Hepatic stellate cell (primary cell): Measurements from ENCODE around the gene OR10D3.
"Not testable (repeated sequence)": the region's sequence is repeated elsewhere in the genome, so short reads cannot be mapped to it uniquely, and the experiment has no call there.

Experiments
- DNase-seq: peaks from one replicate; pipeline ENCODE4 v3.0.0; 2011; ENCODE audit warnings: low spot score

Gene OR10D3

DNA sequence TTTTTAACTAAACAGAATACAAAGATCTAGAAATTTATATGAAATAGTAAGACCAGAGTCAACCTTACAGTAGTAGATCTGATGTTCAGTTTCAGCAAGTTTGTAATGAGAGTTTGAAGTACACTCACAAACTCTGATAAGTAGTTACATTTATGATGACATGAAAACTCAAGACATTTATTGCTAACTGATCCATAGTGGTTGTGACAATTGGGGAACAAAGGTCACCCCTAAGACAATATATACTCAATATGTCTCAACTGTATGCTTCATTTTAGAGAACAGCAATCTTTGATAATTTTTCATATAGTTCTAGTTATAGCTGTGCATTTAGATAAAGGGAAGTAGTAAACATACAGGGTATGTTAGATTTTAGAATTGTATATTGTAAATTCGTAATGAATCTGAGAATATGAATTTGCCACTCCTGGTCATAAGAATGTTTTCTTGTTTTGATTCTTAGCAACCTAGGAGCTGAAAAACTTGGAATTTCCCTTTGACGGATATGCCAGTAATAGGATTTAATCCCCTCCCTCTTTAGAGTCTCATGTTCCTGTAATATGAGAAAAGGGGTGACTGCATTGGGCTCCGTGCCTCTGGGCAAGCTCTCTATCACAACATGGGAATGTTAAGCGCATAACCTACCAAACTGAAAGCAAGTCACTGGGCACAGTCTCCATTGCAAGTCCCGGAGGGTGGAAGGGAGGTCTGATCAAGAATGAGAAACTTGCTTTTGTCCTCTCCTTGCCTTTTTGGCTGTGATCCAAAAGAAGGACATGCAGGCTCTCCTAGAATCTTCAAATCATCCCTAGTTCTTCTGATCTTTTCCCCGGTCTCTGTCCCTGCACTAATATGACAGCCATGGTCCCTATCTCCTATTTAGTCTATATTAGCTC lies 11.4 kb downstream of the OR10D3 start:
- DNase-seq = no peak

DNA sequence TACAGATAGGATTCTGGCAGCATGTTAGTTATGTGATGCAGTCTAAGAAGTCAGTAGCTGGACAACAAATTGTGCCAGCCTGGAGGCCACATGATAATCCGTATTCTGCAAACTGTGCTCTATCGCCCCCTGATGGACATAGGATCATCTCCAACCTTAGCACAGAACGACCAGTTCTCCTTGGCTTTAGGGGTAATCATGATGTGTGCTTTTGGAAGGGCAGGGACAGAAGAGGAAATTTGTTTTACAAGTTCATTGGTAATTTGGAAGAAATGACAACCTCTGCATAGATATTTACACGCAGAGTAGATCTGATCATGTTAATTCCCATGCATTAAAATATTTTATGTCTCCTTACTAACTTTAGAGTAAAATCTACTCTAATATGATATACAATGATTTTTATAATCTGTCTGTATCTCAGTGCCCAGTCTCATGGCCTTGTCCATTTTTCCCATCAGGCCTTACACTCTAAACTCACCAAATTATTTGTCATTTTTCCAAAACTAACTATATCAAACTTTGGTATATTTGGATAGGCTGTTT lies 12.1 kb downstream of the OR10D3 start:
- peak; percentile 45 for DNase-seq

DNA sequence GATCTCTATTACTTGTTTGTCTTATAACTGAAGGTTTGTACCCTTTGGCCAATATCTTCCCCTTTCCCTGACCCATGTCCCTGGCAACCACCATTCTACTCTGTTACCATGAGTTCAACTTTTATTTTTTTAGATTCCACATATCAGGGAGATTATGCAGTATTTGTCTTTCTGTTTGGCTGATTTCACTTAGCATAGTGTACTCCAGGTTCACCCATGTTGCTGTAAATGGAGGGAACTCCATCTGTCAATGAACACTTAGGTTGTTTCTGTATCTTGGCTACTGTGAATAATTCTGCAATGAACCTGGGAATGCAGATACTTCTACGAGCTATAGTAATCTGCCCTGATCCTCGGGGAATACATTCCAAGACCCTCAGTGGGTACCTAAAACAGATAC lies 14.9 kb downstream of the OR10D3 start:
- no peak for DNase-seq

DNA sequence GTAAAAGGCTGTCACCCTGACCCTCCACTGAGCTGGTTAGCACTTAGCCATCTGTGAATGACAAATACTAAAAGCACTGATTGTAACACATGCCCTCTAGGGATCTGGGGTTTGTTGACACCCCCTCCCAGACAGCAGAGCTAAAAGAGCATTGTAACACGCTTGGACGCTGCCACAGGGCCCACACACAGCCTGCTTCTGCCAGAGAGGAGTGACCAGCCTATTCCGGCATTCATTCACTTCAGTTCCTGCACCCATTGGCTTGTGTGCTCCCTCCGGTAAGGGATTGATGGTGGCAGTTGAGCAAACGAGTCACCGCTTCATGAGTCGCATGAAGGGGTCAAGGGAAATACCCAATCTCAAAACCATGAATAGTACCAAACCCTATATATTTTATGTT lies 15.8 kb downstream of the OR10D3 start:
- no peak for DNase-seq

DNA sequence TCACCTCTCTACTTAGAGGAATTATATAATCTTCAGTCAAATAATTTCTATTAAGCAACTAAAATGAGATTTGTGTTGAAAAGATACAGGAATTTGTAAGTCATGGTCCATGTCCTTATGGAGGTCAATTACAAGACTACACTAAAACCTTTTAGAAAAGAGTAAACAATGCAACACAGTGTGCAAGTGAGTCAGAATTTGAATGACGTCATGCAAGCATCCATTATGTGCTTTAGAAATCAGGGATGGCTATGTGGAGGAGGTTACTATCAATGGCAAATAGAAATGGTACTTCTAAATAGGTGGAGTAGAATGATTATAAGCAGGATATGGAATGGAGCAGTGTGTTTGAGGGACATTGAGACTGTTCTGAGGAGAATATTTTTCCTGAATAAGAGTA lies 16.6 kb downstream of the OR10D3 start:
- no peak for DNase-seq

DNA sequence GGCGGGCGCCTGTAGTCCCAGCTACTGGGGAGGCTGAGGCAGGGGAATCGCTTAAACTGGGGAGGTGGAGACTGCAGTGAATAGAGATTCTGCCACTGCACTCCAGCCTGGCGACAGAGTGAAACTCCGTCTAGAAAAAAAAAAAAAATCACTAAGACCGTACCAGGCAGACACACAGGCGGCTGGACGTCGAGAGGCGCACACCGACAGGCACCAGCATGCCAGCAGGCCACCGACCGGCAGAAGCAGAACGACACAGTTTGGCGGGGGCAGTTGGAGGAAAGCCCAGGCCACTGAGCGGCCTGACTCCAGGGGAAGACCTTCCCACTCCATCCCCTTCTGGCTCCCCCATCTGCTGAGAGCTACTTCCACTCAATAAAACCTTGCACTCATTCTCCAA lies 17.5 kb downstream of the OR10D3 start:
- no peak for DNase-seq

DNA sequence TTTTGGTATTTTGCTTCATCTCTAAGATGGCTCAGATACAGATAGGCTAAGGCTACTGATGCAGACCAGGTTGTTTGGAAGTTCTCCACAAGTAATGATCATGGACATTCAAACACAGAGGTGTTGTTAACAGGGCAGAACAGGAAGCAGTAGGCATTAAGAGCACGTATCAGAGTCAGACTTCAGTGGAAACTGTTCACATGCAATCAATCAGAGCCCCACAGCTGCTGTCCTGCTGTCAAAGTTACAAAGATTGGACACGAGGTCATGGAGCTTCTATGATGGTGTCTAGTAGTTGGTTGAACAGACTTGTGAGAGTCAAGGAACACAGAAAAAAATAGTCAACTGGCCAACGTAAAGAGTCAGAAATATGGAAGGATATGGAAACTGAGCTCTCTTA lies 19.8 kb downstream of the OR10D3 start:
- DNase-seq = no peak

DNA sequence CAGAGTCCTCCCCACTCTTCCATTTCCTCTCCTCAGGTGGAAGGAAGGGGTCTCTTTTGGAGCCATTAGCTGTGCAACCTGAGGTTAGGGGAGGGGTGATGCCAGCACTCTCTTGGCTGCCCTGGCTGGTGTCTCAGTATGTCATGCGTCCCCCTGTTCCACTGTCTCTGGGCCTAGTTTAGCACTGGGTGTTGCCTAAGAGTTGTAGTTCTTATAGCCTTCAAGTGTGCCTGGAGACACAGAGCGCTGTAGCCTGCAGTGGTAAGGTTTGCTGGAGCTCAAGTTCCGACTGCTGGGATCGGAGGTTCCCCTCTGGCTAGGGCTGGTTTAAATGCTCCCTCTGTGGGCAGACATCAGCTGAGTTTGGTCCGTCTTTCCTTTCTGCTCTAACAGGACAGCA lies 20.9 kb downstream of the OR10D3 start:
- DNase-seq = no peak

DNA sequence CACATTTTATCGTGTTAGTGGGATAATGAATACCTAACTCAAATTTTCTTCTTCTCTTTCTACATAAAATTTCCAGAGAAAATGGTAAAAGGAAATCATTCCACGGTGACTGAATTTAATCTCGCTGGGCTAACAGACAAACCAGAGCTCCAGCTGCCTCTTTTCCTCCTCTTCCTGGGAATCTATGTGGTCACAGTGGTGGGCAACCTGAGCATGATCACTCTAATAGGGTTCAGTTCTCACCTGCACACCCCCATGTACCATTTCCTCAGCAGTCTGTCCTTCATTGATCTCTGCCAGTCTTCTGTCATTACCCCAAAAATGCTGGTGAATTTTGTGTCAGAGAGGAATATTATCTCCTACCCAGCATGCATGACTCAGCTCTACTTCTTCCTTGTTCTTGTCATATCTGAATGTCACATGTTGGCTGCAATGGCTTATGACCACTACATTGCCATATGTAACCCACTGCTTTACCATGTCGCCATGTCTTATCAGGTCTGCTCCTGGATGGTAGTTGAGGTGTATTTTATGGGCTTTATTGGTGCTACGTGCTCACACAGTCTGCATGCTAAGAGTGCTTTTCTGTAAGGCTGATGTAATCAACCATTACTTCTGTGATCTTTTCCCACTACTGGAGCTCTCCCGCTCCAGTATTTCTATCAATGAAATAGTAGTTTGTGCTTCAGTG lies 24.1 kb downstream of the OR10D3 start:
- DNase-seq = no peak

DNA sequence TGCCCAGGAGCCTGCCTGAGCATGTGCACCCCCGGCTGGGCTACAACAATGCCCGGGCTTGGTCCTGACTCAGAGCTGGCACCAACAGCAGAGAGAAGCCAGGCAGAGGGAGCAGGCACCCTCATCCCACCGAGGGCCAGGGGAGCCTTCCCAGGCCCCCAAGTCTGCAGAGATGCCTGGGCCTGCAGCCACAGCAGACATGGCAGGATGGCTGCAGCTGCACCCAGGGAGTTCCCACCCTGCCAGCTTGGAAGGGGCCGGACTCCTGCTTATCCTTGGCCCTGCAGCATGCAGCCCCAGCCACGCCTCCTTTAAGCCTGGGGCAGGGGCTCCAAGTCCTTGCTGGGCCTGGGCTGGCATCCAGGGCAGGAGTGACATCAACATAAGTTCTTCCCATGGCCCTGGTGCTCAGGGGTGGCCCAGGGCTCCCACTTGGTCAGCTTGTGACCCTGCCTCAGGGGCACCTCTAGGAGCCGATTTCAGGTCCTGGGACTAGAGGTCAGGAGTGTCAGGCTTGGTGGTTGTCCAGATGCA lies 26.7 kb downstream of the OR10D3 start:
- no peak for DNase-seq

DNA sequence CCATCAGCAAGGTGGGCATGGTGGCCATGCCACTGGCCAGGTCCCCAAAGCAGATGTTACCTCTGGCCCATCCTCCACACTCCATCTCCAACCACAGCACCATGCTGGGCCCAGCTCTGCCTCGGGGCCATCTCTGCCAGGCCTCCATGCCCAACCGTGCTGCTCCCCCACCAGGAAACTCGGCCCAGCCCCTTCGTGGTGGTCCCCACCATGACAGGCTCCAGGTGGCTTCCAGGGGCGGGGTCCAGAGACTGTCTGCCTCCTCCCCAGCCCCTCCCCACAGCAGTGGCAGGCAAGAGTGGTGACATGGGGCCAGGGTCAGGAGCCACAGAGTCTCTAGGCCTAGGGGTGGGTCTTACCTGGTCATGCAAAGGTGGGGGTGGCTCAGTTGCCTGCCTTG lies 27.3 kb downstream of the OR10D3 start:
- no peak for DNase-seq

DNA sequence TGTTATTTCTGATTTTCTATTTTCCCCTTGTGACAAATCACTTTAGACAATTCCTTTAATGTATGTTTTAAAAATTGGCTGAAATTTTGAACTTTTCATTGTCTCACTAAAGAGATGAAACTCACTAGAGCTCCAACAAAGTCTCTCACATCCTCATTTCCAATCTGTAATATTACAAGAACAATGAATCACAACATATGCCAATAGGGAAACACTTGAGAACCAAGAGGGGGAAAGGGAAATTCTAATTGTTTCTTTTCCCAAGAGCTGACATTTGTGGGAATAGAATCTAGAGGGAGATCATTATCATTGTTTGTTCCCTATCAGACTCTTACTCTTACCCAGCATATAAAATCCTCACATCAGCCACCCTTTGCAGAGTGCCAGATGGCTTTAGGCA lies 28.2 kb downstream of the OR10D3 start:
- no peak for DNase-seq

DNA sequence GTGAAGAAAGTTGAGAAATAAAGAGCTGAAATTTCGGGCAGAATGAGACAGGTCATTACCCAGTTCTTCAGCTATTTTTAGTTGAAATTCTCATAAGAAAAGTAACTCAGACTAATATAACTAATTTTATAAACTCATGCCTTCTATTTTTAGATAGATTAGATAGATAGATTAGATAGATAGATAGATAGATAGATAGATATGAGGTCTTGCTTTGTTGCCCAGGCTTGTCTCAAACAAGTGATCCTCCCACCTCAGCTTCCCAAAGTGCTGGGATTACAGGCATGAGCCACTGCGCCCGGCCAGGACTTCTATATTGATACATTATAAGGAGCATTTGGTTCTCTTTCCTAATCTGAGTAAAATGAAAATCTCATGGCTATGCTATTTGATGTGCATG lies 30.9 kb downstream of the OR10D3 start:
- DNase-seq = no peak

DNA sequence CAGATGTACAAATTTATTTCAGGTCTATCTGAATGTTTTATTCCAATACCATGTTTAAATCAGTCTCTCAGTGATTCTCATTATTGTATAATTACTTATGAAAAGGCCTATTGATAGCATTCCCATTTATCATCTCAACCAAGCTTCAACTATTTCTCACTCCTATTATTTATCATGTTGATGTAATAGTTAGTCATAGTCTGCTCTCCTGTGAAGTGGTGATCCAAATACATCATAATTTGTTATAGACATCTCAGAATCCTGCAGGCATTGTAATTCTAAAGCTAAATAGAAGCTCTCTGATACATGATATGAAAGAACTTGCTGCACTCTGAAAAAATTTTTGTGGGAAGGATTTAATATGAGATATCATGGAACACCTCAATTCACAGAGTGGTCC lies 36.0 kb downstream of the OR10D3 start:
- no peak for DNase-seq

DNA sequence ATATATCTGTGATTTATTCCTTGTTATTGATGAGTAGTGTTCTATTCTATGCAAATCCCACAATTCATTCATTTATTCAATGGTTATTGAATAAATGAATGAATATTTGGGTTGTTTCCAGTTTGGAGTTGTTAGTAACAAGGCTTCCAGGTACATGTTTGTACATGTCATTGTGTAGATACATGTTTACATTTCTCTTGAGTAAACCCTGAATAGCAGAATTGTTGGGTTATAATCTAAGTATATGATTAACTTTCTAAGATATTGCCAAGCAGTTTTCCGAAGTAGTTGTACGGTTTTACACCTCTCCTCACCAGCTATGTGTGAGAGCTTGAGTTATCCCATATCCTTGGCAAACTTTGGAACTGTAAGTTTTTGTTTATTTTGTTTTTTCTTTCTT lies 39.3 kb downstream of the OR10D3 start:
- no peak for DNase-seq

DNA sequence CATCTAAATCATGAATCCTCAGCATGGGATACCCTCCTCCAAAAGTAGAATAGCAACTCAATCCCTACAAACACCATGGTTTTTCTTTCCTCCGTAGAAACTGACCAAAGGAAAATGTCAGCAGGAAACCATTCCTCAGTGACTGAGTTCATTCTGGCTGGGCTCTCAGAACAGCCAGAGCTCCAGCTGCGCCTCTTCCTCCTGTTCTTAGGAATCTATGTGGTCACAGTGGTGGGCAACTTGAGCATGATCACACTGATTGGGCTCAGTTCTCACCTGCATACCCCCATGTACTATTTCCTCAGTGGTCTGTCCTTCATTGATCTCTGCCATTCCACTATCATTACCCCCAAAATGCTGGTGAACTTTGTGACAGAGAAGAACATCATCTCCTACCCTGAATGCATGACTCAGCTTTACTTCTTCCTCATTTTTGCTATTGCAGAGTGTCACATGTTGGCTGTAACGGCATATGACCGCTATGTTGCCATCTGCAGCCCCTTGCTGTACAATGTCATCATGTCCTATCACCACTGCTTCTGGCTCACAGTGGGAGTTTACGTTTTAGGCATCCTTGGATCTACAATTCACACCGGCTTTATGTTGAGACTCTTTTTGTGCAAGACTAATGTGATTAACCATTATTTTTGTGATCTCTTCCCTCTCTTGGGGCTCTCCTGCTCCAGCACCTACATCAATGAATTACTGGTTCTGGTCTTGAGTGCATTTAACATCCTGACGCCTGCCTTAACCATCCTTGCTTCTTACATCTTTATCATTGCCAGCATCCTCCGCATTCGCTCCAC lies 41.7 kb downstream of the OR10D3 start:
- DNase-seq = not testable (repeated sequence)

DNA sequence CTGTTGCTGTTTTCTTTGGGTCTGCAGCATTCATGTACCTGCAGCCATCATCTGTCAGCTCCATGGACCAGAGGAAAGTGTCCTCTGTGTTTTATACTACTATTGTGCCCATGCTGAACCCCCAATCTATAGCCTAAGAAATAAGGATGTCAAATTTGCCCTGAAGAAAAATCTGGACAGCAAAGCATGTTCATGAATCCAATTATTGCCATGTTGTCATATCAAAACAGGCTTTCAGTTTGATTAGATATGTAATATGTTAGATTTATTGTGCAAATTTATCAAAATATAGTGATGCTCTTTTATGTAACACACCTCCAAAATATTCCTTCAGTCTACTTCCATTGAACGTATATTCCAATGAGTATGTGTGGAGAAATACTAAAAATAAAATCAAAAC lies 42.3 kb downstream of the OR10D3 start:
- DNase-seq = no peak

DNA sequence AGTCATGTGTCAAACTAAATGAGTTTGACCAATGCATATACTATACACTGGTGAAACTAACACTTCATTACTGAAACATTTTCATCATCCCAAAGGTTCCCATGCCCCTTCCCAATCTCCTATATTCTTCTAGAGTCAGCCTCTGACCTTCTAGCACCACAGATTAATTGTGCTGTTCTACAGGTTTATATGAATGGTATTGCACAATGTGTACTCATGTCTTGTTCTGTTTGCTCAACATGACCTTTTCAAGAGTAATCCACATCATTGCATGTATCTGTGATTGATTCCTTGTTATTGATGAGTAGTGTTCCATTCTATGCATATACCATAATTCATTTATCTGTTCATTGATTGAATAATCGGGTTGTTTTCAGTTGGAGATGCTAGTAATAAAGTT lies 50.2 kb downstream of the OR10D3 start:
- no peak for DNase-seq
